ENCODE data around the gene ESPN. TPM values are rescaled to one million over a fixed set of nuclear protein-coding genes. Genes with fewer than 3 reads are reported as not detected.
A peak's percentile ranks its signal among the peaks of the same experiment; 100 is the strongest.

ESPN gene
- total RNA-seq, 6 donors from 2014 or later, result 2.1 to 27.2 (median 4.8) TPM

GRCh38 chr1:6470132-6471085 lies 45.8 kb downstream of the ESPN start:
- Histone ChIP-seq H3K4me1 (peaks cover 0 to 13% (median 3%) of the 10 kb centered on the region in 4 donors), H3K36me3 (peaks cover 0 to 46% (median 10%) of the 10 kb centered on the region in 4 donors), H3K4me3 (no peak overlapping the region), H3K9me3 (no peaks in the 10 kb centered on the region), H3K27ac (no peak overlapping the region), H3K27me3 (peaks cover 0 to 6% (median 2%) of the 10 kb centered on the region in 4 donors)
- TF ChIP-seq POLR2A (IDR thresholded peaks at IDR 0.05) (no peak), CTCF (IDR thresholded peaks at IDR 0.05) (no peak), EP300 (IDR thresholded peaks at IDR 0.05) (no peak), POLR2AphosphoS5 (IDR thresholded peaks at IDR 0.05) (no peak)
- DNase-seq, result peak in 1 of 2 donors; percentile 83
- no peak for ATAC-seq (ENCODE audit: low FRiP score in 2 of 2)
- 86 to 89% methylated on average over 45 to 53 of the region's 67 CpGs for WGBS, 2 donors

DNA sequence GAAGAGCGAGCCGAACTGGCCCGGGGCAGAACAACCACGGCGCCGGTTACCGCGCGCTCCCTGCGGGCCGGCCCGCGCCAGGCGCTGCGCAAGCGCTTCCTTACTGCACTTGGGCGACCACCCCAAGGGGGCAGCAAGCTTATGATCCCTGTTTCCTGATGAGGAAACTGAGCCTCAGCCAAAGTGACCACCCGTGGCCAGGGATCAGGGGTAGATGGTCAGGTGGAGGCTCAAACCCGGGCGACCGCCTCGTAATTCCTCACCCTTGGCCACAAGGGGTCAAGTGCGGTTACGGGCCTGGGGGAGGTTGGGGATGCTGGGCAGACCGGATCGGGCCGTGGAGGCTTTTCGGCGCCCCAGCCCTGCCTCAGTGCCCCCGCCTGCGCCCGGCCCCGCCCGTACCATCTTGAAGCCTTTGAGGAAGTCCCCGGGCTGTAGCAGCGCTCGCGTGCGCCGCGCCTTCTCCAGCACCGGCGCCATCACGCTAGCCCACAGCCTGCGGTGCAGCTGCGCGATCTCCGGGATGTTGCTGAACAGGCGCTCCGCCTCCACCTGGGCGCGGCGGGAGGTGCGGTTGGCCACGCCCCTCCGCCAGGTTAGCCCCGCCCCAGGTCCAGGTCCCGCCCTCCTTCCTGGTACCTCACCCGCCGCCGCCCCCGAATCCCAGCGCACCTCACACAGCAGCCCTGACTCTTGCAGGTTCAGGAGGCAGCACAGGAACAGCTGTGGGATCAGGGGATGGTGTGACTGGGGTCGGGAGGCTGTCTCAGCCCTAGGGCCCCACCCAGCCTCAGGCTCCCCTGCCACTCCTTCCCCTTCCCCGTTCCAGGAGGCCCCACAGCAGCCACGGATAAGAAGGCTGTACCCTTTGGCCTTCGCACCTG lies 46.8 kb downstream of the ESPN start:
- peaks cover 0 to 4% (median 2%) of the 10 kb centered on the region in 4 donors for H3K4me1 ChIP-seq
- no peaks in the 10 kb centered on the region for H3K27me3 ChIP-seq
- H3K27ac ChIP-seq, result peak overlapping the region; percentile 55 to 82 (median 72)
- ATAC-seq (ENCODE audit: low FRiP score in 2 of 2), result no peak
- no peaks in the 10 kb centered on the region for H3K9me3 ChIP-seq
- DNase-seq, result peak in 1 of 2 donors; percentile 87
- WGBS, 2 donors, result 87 to 90% methylated on average over 44 to 66 of the region's 67 CpGs
- no peak for TF ChIP-seq POLR2A (IDR thresholded peaks at IDR 0.05)
- no peak for TF ChIP-seq CTCF (IDR thresholded peaks at IDR 0.05)
- no peak for TF ChIP-seq EP300 (IDR thresholded peaks at IDR 0.05)
- TF ChIP-seq POLR2AphosphoS5 (IDR thresholded peaks at IDR 0.05), result no peak
- H3K36me3 ChIP-seq, result peaks cover 0 to 46% (median 10%) of the 10 kb centered on the region in 4 donors
- no peak overlapping the region for H3K4me3 ChIP-seq

DNA sequence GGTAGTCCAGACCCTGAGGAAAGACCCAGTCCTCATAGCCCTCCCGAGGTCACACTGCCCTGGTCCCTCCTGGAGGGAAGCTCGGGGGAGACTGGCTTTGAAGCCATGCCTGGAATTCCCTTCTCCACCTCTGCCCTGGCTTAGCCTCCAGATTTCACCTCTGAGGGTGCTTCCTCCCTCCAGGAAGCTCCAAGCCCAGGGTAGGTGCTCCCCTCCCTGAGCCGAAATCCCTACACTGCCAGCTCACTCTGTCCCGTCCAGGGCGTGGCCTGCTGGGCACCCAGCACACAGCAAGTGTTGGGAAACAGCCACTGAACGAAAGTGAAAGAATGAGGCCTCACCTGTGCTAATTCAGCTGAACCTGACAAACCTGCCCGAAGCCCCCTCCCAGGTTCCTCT lies 47.4 kb downstream of the ESPN start:
- peak overlapping the region in 1 of 4 donors; percentile 8 for H3K4me3 ChIP-seq
- H3K4me1 ChIP-seq, result peaks cover 0 to 4% (median 0%) of the 10 kb centered on the region in 4 donors
- peak in 1 of 2 donors; percentile 89 for DNase-seq
- H3K27me3 ChIP-seq, result no peaks in the 10 kb centered on the region
- peaks cover 0 to 46% (median 10%) of the 10 kb centered on the region in 4 donors for H3K36me3 ChIP-seq
- WGBS, 2 donors, result 63 to 83% methylated on average over 3 to 7 of the region's 7 CpGs
- ATAC-seq (ENCODE audit: low FRiP score in 2 of 2), result peak; percentile 12 to 76
- no peaks in the 10 kb centered on the region for H3K9me3 ChIP-seq
- TF ChIP-seq EP300 (IDR thresholded peaks at IDR 0.05), result no peak
- TF ChIP-seq CTCF (IDR thresholded peaks at IDR 0.05), result no peak
- peak in 1 of 4 donors; percentile 37 for TF ChIP-seq POLR2A (IDR thresholded peaks at IDR 0.05)
- peak overlapping the region; percentile 55 to 82 (median 72) for H3K27ac ChIP-seq

- peak in 1 of 2 donors; percentile 85 for DNase-seq
- Histone ChIP-seq H3K27me3 (no peaks in the 10 kb centered on the region), H3K9me3 (no peaks in the 10 kb centered on the region), H3K27ac (peak overlapping the region; percentile 55 to 82 (median 72)), H3K4me3 (peak overlapping the region in 1 of 4 donors; percentile 8), H3K36me3 (peaks cover 0 to 46% (median 10%) of the 10 kb centered on the region in 4 donors), H3K4me1 (peaks cover 0 to 4% (median 0%) of the 10 kb centered on the region in 4 donors)
- ATAC-seq (ENCODE audit: low FRiP score in 2 of 2), result no peak
- TF ChIP-seq CTCF (IDR thresholded peaks at IDR 0.05), result peak in 2 of 6 experiments; percentile 24 to 41
- no peak for TF ChIP-seq POLR2AphosphoS5 (IDR thresholded peaks at IDR 0.05)
- WGBS, 2 donors, result 75 to 84% methylated on average over 5 to 10 of the region's 10 CpGs
These were observed 47.8 kb downstream of the ESPN start for GRCh38 chr1:6472391-6472790.

Data from upper lobe of left lung (tissue), 6 donors.